GM18868 (cell line): ENCODE data around the gene YKT6.
A peak's percentile ranks its signal among the peaks of the same experiment; 100 is the strongest.

Source experiments
- ATAC-seq: cut with Tn5 transposase; IDR thresholded peaks from one replicate; pipeline ENCODE4 v1.9.1; 2021; ENCODE audit warnings: mild to moderate bottlenecking, moderate library complexity; ENCODE audit not compliant: unreplicated experiment

The YKT6 gene

DNA sequence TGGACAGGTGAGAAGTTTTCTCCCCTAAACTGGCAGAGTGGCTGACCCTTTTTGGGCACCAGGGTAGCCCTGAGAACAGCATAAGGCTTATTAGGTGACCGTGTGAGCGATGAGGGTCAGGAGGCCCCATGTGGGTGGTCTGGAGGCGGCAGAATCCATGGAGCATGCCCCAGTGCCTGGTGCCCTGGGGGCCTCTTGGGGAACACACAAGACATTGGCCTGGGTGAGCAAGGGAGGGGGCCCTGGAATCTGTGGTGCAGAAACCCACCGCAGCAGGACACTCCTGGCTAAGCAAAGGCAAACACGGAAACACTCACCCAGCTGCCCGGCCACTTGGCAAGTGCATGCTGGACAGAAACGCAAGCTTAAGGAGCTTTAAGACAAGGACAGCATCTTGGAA is 29.5 kb downstream of the YKT6 start:
- ATAC-seq: no peak

DNA sequence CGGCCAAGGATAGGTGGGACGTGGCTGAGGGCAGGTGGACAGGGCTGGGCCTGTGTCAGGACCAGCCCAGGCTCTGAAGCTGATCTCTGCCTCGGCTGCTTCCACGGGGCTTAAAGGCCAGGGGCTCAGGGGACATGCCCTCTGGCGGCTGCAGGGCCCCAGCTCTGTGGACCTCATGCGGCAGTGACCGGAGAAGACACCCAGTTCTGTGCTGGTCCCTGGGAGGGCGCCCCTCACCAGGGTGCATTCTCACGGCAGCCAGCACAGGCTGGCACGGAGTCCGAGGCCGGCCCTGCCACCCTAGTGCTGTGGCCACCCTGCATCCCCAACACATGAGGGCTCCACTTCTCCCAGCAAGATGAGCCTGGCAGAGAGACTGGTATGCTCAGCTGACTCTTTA is 30.3 kb downstream of the YKT6 start:
- ATAC-seq: no peak

DNA sequence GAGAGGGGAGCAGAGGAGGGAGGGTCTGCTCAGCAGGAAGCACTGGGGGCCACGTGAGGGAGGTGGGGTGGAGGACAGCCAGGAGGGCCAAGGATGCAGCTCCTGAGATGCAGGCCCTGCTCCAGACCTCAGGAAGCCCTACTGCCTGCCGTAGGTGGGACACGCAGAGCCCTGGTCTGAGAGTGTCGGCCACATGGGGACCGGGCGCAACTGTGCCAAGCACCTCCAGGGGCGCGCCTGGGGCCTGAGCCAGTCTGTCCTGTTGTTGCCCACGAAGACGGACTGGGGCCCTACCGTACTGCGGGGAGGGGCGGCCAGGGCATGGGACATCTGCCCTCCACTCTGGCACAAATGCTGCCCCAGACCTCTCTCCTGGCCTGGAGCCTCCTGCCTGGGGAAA is 31.6 kb downstream of the YKT6 start:
- no peak for ATAC-seq

DNA sequence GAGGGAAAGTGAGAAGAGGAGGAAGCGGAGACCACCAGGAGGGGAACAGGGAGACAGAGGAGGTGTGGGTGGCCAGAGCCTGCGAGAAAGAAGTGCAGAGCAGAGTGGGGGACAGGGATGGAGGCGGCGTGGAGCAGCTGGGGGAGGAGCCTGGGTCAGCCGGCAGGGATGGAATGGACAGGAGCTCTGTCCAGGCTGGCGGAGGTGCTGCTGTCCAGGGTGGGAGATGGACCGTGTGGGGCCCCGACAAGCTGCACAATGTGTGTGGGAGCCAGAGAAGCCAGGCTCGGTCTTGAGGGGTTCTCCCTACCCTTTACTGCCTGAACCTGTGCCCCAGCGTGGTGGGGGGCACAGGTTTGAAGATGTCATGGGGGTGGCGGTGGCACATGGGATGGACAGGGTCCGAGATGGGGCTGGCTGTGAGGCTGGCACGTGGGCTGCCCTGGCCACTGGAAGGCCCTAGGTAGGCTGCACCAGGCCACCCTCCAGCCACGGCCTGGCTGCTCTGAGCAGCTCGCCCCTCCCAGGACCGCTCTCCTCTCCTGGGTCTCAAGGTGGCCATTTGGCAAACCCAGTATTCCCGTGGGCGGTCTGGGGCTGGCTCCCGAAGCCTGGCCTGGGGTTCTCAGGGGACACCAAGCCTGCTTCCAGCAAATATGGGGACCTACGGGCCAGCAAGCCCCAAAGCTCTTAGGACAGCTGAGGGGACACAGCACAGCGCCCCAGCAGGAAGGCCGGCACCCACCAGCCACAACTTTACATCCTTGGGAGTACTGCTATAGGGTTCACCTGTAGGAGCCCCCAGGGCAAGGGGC is 32.3 kb downstream of the YKT6 start:
- no peak for ATAC-seq

DNA sequence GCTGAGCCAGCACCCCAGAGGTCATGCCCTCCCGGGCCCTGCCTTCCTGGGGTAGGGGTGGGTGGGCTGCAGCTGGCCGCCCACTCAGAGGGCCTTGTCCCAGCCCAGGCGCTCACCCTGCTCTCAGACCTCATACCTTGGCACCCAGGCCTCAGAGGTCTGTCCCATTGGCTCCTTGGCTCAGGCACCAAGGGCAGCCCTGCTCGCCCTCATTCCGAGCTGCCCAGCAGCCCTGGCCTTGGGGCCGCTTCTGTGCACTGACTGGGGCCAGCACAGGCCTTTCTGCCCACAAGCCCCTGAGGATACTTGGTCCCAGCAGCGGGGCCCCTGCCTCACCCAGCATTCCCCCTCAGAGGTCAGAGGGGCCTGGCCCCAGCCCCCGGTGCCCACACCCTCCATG is 34.3 kb downstream of the YKT6 start:
- no peak for ATAC-seq

DNA sequence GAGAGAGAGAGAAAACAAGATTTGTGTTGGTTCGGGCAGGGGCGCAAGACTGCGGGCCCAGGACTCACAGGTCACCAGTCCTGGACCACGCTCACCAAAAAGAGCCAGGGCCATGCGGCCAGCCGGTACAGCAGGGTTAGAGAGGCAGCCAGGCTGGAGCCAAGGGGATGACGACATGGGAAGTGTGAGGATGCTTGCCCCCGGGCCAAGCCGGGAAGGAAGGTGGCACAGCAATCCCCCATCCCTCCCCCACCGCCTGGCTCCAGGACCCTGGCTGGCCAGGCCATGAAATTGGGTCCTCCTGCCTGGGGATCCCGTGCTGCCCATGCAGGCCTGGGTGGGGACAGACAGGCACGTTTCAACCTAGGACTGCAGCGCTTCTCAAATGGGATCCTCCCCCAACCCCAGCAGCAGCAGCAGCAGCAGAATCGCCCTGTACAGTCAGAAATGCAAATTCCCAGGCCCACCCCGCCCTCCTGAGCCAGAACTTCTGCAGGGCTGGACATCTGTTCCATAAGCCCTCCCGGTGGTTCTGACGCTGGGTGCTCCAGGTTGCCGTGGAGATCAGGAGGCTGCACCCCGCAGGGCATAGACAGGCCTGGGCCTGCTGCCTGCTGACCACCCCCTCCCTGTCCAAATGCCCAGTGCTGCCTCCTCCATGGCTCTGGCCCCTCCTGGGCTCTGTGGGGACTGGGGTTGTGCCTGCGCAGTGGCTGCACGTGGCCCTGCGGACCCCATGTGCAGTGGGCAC is 35.0 kb downstream of the YKT6 start:
- no peak for ATAC-seq

DNA sequence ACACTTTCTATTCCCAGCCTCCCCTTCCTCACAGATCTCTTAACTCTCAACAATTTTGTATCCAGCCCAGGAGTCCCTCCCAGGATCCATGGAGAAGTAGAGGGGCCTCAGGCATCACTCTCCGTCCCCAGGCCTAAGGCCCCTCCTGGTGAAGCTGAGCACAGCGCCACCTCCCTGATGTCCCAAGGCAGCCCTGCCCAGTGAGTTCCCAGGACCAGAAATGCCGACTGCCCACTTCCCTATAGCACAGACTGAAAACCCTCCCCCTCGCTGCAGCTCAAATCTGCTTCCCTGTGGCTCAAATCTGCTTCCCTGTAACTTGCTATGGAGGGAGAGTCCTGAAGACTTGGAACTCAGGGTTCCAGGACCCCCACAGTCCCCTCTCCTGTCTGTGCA is 35.6 kb downstream of the YKT6 start:
- ATAC-seq: no peak

DNA sequence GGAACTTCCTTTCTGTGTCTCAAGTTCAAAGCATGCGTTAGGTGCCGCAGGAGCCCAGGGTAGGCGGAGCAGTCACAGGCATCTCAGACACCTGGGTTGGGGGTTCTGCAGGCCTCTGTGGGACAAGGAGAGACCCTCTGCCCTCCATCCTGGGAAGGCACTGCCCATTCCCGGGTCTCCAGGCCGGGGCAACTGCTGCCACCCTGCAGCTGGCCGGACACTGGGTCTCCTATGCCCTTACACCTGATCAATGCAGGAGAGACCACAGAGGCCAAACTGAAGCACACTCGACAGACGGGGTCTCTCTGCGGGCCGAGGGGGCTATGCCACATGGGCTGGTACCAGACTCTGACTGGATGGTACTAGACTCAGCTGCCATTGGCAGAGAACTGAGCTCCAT is 36.9 kb downstream of the YKT6 start:
- no peak for ATAC-seq

DNA sequence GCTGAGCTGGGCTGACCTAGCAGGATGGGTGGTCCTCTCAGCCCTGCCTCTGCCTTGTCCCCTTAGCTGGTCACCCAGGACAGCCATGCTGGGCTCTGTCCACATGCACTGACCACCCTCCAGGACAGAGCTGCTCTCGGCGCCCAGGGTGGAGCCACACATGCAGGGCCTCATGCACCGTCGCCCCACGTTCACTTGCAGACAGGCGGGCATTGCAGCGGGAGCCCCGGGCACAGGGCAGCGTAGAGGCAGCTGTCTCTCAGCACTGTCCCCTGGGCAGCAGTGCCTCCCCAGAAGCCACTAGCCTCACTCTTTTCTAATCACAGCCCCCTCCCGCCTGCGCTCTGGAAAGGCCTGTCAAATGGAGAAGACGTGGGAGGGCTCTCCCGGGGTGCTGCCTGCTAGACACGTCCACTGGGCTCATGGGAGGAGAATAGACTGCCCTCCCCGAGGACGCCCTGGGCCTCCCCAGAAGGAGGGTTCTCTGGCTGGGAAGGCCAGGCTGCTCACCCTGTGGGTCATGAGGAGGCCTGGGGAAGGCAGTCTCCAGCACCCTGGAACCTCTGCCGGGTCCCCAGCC is 37.4 kb downstream of the YKT6 start:
- no peak for ATAC-seq

DNA sequence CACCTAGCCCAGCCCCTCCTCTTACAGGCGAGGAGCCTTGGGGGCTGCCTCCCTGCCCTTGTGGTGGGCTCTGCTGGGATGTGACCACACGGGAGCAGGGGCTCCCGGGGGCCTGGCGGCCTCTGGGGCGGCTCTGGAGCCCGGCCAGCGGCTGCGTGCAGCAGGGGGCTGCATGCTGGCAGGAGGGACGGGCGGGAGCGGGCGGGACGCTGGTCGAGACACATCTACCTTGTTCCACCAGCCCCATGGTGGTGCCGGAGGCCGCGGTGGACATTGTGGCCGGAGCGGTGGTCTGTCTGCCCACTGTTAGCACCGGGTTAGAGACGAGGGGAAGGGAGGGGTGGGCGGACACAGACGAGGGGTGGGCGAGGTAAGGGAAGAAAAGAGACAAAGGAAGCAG is 38.6 kb downstream of the YKT6 start:
- no peak for ATAC-seq

DNA sequence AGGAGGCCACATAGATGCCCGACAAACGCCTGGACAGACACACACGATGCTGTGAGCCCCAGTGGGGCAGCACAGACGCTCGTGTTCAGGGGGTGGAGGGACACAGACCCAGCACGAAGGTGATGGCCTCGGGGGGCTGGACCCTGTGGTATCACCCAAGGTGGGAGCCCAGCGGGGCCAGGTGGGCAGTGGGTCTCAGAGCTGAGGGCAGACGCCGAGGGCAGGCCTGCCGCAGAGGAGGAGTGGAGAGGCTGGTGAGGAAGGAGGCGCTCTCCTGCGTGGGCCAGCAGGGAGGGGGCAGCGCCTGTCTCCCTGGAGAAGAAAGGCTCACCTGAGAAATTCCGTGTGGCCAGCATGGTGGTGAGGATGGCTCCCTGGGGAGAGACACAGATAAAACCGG is 39.6 kb downstream of the YKT6 start:
- no peak for ATAC-seq

DNA sequence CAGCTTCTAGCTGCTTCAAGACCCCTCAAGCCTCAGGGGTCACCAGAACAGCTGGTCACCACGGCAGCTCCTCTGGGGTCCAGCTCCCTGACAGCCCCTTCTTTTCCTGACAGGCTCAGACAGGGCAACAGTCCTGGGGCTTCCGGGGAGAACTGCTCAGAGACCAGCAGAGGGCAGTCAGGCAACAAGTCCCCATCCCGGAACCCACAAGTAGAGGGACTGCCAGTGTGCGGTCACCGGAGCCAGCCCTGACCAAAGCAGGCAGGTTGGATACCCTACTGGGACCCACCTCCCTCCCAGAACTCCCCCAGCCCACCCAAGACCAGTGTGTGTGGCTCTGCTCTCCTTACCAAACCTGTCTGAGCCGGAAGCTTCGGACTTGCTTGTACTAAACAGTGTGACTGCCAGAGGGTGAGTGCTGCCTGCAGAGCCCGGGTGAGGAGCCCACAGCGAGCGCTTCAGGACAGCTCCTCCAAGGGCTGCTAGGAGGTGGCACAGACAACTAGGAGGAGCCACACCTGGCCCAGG is 40.3 kb downstream of the YKT6 start:
- ATAC-seq: peak; percentile 80

DNA sequence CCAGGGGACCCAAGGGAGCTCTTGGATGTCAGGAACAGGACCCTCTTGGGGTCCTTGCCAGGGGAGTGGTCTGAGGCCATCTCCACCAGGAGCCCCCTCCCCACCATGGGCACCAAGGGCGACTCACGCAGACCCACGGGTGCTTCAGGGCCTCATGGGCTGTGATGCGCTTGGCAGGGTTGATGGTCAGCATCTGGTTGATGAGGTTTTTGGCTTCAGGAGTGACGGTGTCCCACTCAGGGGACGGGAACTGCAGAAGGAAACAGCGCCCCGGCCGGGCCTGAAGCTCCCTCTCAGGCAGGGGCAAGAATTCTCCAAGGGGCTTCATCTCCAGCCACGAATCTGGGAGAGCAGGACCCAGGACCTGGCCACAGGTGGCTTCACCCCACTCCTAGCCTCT is 41.3 kb downstream of the YKT6 start:
- ATAC-seq: no peak

DNA sequence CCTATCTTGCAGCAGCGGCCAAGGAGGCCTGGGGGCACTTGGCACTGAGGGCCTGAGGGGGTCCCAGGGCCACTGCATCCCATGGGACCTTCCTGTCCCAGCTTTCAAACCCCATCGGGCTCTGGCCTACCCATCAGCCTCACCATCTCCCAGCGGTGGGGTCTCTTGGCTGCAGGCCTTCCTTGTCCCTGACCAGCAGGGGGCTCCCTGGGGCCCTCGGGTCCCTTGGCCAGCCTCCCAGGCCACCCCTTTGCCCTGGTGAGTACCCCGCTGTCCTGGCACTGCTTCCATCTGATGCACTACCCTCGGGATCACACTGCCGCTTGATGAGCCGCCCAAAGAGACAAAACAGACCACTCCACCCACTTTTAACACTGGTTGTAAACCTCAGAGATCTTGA is 43.5 kb downstream of the YKT6 start:
- no peak for ATAC-seq

DNA sequence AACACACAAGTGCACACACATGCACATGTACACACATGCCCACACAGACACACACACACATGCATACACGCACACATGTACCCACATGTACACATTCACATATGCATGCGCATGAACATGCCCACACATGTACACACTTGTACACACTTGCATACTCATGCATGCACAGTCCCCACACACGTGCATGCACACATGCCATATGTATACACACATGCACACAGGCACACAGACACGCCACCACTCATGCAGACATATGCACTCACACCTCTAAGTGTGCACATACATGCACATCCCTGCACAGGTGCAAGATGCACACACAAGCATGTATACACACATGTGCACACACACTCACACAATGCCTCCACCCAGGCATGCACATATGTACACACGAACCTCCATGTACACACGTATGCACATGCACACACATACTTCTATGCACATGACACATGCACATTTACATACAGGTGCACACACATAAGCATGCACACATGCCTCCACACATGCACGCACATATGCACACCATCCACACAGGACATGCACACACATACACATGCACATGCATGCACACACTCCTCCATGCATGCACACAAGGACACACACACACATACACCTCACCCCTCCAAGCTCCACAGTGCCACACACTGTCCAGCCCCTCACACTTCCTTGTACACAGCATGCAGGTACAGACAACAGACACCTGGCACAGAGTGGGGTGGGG is 45.8 kb downstream of the YKT6 start:
- no peak for ATAC-seq

DNA sequence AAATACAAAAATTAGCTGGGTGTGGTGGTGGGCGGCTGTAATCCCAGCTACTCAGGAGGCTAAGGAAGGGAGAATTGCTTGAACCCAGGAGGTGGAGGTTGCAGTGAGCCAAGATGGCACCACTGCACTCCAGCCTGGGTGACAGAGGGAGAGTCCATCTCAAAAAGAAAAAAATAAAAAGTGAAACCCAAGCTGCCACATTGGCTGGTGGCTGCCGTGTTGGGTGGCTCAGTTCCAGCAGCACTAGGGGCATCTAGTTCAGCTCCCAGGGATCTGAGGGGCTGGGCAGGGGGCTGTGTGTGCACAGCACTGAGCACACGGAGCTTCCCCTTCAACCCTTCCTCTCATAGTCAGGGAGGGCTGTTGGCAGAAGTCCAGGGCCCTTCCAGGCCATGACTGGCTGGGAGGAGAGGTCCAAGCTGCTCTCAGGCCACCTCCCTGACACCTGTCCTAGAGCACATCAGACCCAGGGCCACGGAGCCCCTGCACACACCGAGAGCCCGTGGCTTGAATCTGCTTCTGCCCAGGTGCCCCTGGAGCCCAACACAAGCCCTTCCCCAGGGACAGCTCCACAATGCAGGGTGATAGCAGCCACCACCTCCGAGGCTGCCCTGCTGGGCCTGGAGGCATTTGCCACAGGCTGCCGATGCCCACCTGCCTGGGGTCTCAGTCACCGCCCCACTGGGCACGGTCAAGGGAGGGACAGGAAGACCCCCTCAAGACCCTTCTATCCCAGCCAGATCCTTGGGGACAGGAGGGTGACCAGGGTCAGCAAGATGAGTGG is 47.3 kb downstream of the YKT6 start:
- ATAC-seq: no peak

DNA sequence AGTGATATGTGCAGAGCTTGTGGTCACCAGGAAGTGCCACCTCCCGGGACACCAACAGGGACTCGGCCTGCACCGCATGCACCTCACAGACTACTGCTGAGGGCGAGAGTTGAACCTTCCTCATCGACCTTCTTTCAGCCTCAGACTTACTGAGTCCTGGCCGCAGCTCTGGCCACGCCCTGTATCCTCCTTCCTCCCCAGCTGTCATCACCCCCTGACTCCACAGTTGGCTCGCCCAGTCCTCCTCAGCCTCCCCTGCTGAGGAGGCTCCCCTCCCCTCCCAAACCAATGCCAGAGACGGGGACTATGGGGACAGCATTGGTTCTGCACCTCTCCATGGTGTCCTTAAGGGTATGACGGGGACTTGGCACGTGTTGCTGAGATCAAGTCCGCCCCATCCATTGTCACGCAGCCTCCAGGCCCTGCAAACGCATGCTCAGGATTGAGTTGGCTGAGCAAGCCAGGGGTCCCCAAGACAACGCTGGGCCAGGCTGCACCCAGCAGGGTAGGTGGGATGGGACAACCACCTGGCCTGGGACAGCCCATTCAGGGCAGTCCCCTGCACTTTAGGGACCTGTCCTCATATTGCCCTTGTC is 49.0 kb downstream of the YKT6 start:
- no peak for ATAC-seq

DNA sequence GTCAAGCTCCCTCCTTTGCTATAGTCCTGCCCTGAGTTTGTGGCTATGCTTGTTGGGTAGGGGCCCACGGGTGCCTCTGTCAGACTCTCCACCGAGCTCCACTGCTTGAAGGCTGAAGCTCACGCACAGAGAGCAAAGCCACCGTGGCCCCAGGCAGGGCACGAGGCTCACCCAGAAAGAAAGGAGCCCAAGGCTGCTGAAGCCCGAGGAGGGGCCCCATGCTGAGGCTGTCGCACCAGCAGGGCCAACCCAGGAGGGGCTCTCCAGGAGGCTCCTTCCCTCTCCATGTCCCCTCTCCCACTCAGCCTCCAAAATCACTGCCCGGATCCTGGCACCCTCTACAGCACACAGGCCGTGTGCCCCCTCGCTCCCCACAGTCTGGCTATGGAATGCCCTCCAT is 50.5 kb downstream of the YKT6 start:
- ATAC-seq: no peak

DNA sequence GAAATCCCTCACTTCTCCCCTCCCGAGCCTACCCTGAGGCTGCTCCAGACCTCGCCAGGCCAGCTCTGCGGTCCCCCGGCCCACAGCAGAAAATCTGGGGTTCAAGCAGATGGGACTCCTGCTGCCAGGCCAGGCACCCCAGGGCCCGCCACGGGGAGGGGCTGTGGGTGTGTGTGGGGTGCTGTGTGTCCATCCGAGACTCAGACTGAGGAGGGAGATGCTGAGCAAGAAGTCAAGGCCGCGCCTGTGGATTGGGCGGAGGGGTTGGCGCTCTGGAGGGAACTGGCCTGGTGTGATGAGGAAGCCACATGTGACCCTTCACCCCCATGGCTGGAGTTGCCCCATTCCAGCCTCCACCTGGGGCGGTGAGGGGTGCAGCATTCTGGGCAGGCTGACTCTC is 51.1 kb downstream of the YKT6 start:
- no peak for ATAC-seq

DNA sequence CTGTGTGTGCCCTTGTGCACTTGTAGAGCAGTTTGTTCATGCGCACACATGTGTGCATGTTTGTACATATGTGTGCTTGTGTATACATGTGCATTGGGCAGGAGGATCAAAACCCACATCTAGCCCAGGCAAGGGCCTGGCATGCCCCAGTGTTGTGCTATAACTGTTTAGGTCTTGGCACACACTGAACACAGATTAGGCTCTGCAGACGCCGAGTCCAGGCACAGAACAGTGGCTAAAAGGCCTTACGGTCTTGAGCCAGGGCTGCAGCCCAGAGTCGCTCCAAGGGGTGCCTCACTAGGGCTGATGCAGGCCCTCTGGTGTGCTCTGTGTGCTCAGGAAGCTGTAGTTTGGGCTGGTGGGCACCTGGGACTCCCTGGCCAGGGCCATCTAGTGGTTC is 55.7 kb downstream of the YKT6 start:
- ATAC-seq: no peak
